ENCODE data around the gene TPBGL. TPM values are rescaled to one million over a fixed set of nuclear protein-coding genes. Genes with fewer than 3 reads are reported as not detected.

Gene TPBGL
- total and polyA plus RNA-seq, 2 experiments from 2014 or later, result 0.08 to 0.21 TPM

DNA sequence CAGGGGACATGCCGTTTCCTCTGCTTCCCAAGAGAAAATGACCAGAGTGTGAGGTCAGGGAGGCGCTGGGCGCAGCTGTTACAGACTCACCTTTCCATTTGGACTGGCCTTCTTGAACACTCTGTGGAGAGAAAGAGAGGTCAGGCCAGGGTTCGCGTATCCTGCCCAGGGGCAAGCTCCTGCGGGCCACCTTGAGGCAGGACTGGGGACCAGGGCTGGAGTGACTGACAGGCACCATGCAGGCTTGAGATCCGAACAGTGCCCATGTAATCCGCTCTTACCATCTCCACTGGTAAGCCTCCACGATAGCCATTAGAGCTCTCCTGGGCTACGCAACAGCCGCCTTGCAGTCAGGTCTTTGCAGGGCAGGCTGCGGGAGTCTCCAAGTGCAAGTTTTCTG, 49.3 kb downstream of the TPBGL start:
- Mint-ChIP-seq H3K36me3 (ENCODE audit: low read depth) (peaks cover 46% of the 10 kb centered on the region), H3K27me3 (ENCODE audit: insufficient read depth, low read depth, poor library complexity) (peaks cover 7% of the 10 kb centered on the region), H3K9me3 (no peaks in the 10 kb centered on the region; the same call in 2 of the 3 replicates), H3K4me3 (no peak overlapping the region), H3K4me1 (peaks cover 28% of the 10 kb centered on the region), H3K27ac (no peak overlapping the region)
- no peaks in the 10 kb centered on the region for H3K9me2 ChIP-seq (ENCODE audit: insufficient read depth)
- ATAC-seq (peak; percentile 50), DNase-seq (ENCODE audit: low spot score) (no peak)
- H3K27me3 ChIP-seq (ENCODE audit: insufficient read depth), result no peaks in the 10 kb centered on the region
- H3F3A ChIP-seq (replicated peaks; ENCODE audit: low read depth), result no peaks in the 10 kb centered on the region
- no peak overlapping the region for H3K4me2 ChIP-seq
- no peaks in the 10 kb centered on the region for H3K4me1 ChIP-seq (ENCODE audit: insufficient read depth)
- H3K27ac ChIP-seq (ENCODE audit: low read depth), result no peak overlapping the region
- H3K4me3 ChIP-seq, result no peak overlapping the region
- no peaks in the 10 kb centered on the region for H4K20me1 ChIP-seq (replicated peaks; ENCODE audit: insufficient read depth)
- H3K36me3 ChIP-seq (ENCODE audit: insufficient read depth), result no peaks in the 10 kb centered on the region
- H2AFZ ChIP-seq, result no peak overlapping the region
- no peak for TF ChIP-seq ETS1 (IDR thresholded peaks at IDR 0.05)
- no peak for TF ChIP-seq CTCF (conservative IDR thresholded peaks at IDR 0.05; ENCODE audit: low read depth in 2 of 2)
- TF ChIP-seq REST (IDR thresholded peaks at IDR 0.05; ENCODE audit: unreplicated experiment), result no peak
- TF ChIP-seq NANOG (IDR thresholded peaks at IDR 0.05; ENCODE audit: borderline replicate concordance), result no peak
- no peak for TF ChIP-seq ZNF114 (CRISPR knock-in tag; IDR thresholded peaks at IDR 0.05)
- no peak for TF ChIP-seq JUNB (IDR thresholded peaks at IDR 0.05; ENCODE audit: unreplicated experiment)
- TF ChIP-seq POLR2AphosphoS5 (IDR thresholded peaks at IDR 0.05; ENCODE audit: low read depth), result no peak
- TF ChIP-seq CREB1 (CRISPR knock-in tag; IDR thresholded peaks at IDR 0.05; ENCODE audit: low read depth), result no peak
- no peak for TF ChIP-seq EZH2phosphoT487 (IDR thresholded peaks at IDR 0.05; ENCODE audit: unreplicated experiment)
- TF ChIP-seq ZNF331 (CRISPR knock-in tag; IDR thresholded peaks at IDR 0.05; ENCODE audit: low read depth), result no peak
- TF ChIP-seq ZNF462 (CRISPR knock-in tag; IDR thresholded peaks at IDR 0.05), result no peak
- no peak for TF ChIP-seq EZH2 (IDR thresholded peaks at IDR 0.05; ENCODE audit: low read depth, unreplicated experiment)
- TF ChIP-seq STAT1 (IDR thresholded peaks at IDR 0.05; ENCODE audit: unreplicated experiment), result no peak
- no peaks in the 10 kb centered on the region for H3K79me2 ChIP-seq (replicated peaks; ENCODE audit: insufficient read depth)
